HepG2 (cell line): ENCODE data around the gene ZNF814. TPM values are rescaled to one million over a fixed set of nuclear protein-coding genes. Genes with fewer than 3 reads are reported as not detected.

ENCODE experiments used
- ASH2L ChIP-seq: fragments of 300-600, 200-600 bp; sonication (generic); IDR thresholded peaks from 2 replicates; pipeline ENCODE4 v1.7.0; 2017; ENCODE audit warnings: low read depth, mild to moderate bottlenecking, moderate library complexity, mixed read lengths, low read length; ENCODE audit not compliant: insufficient read length
- CBX2 ChIP-seq, 2 experiments: fragments of 200-600 bp in 1 of 2; sonication (generic); formaldehyde crosslinking in 1 of 2; IDR thresholded peaks; 2 replicates each; pipeline versions ENCODE4 v1.7.0 to v1.8.1; 2018 to 2022; ENCODE audit warnings: low read depth in 2 of 2, low read length in 1 of 2, mild to moderate bottlenecking in 1 of 2, missing genetic modification reagents in 1 of 2
- FLYWCH1 ChIP-seq: sonication (generic); formaldehyde crosslinking; IDR thresholded peaks from 2 replicates; pipeline ENCODE4 v1.8.1; 2023; ENCODE audit warnings: mild to moderate bottlenecking, missing genetic modification reagents
- FOXJ3 ChIP-seq: sonication (generic); formaldehyde crosslinking; IDR thresholded peaks from 2 replicates; pipeline ENCODE4 v1.4.0; 2020; ENCODE audit warnings: missing genetic modification reagents, mild to moderate bottlenecking, borderline replicate concordance
- LRRFIP1 ChIP-seq: sonication (generic); formaldehyde crosslinking; conservative IDR thresholded peaks from 2 replicates; pipeline ENCODE4 v1.4.0; 2020; ENCODE audit warnings: missing genetic modification reagents
- MEIS1 ChIP-seq: sonication (generic); formaldehyde crosslinking; IDR thresholded peaks from 2 replicates; pipeline ENCODE4 v1.9.0; 2021; ENCODE audit warnings: mild to moderate bottlenecking, missing genetic modification reagents, moderate library complexity, borderline replicate concordance
- PAWR ChIP-seq: sonication (generic); formaldehyde crosslinking; IDR thresholded peaks from 2 replicates; pipeline ENCODE4 v1.4.0; 2020; ENCODE audit warnings: missing genetic modification reagents, mild to moderate bottlenecking, borderline replicate concordance
- SMARCC2 ChIP-seq: fragments of 450-650 bp; IDR thresholded peaks from 2 replicates; pipeline ENCODE4 v1.6.1; 2017; ENCODE audit warnings: antibody characterized with exemption, mild to moderate bottlenecking
- U2AF1 ChIP-seq: fragments of 200-400 bp; formaldehyde crosslinking; optimal IDR thresholded peaks from 2 replicates; pipeline ENCODE3; 2017; ENCODE audit warnings: mild to moderate bottlenecking, low read depth, low read length
- WIZ ChIP-seq: sonication (generic); formaldehyde crosslinking; IDR thresholded peaks from 2 replicates; pipeline ENCODE4 v1.5.1; 2020; ENCODE audit warnings: mild to moderate bottlenecking, missing genetic modification reagents
- YEATS4 ChIP-seq: sonication (generic); formaldehyde crosslinking; IDR thresholded peaks from 2 replicates; pipeline ENCODE4 v1.4.0; 2020; ENCODE audit warnings: missing genetic modification reagents, borderline replicate concordance
- ZNF331 ChIP-seq: sonication (generic); formaldehyde crosslinking; IDR thresholded peaks from 2 replicates; pipeline ENCODE4 v1.4.0; 2020; ENCODE audit warnings: missing genetic modification reagents
- ZNF451 ChIP-seq: sonication (generic); formaldehyde crosslinking; IDR thresholded peaks from 2 replicates; pipeline ENCODE4 v1.5.0; 2020; ENCODE audit warnings: mild to moderate bottlenecking, missing genetic modification reagents
- ZNF460 ChIP-seq: sonication (generic); formaldehyde crosslinking; IDR thresholded peaks from 2 replicates; pipeline ENCODE4 v1.5.1; 2020; ENCODE audit warnings: missing genetic modification reagents, mild to moderate bottlenecking, borderline replicate concordance
- ZSCAN21 ChIP-seq: sonication (generic); formaldehyde crosslinking; IDR thresholded peaks from 2 replicates; pipeline ENCODE4 v1.8.0; 2022; ENCODE audit warnings: mild to moderate bottlenecking, missing genetic modification reagents, moderate library complexity, borderline replicate concordance
- polyA plus RNA-seq, 8 experiments: library from polyadenylated mRNA; depleted of rRNA in 3 of 8; stranded (reverse) in 7 of 8; unstranded in 1 of 8; fragments of >200 nt; fragmentation: Illumina TruSeq in 4 of 8; extraction: Trizol in 4 of 8; gene quantifications; 2 replicates each; pipeline versions ENCODE4 v1.2.1 to v1.2.3, GENCODE V29; 2011 to 2016; ENCODE audit warnings: low read depth in 4 of 8, missing spikeins in 1 of 8, mixed read lengths in 1 of 8; ENCODE audit not compliant: insufficient read depth in 1 of 8
- total RNA-seq, 5 experiments: library from RNA; depleted of rRNA; stranded (reverse); fragments of >200 nt; fragmentation: Illumina TruSeq; extraction: Trizol; gene quantifications; 2 replicates each; pipeline ENCODE4 v1.2.3, GENCODE V29; 2016; ENCODE audit warnings: low read depth in 1 of 5
- TF ChIP-seq, protein P1 (sequence below): fragments of 450-650 bp; IDR thresholded peaks from 2 replicates; pipeline ENCODE4 v1.6.1; 2016
- TF ChIP-seq, protein P2 (sequence below): sonication (generic); formaldehyde crosslinking; IDR thresholded peaks from 2 replicates; pipeline ENCODE4 v1.5.0; 2020; ENCODE audit warnings: missing genetic modification reagents
- TF ChIP-seq, protein P3 (sequence below): sonication (generic); formaldehyde crosslinking; IDR thresholded peaks from 2 replicates; pipeline ENCODE4 v1.4.0; 2020; ENCODE audit warnings: missing genetic modification reagents, borderline replicate concordance
- TF ChIP-seq, protein P4 (sequence below): sonication (generic); formaldehyde crosslinking; IDR thresholded peaks from 2 replicates; pipeline ENCODE4 v1.4.0; 2020; ENCODE audit warnings: missing genetic modification reagents, mild to moderate bottlenecking, borderline replicate concordance

ZNF814 gene
- total and polyA plus RNA-seq, 2 of the 13 experiments (the other 11 are each of a cell fraction or from before 2014, with no cell fraction given): 2.5 to 3.4 TPM

DNA sequence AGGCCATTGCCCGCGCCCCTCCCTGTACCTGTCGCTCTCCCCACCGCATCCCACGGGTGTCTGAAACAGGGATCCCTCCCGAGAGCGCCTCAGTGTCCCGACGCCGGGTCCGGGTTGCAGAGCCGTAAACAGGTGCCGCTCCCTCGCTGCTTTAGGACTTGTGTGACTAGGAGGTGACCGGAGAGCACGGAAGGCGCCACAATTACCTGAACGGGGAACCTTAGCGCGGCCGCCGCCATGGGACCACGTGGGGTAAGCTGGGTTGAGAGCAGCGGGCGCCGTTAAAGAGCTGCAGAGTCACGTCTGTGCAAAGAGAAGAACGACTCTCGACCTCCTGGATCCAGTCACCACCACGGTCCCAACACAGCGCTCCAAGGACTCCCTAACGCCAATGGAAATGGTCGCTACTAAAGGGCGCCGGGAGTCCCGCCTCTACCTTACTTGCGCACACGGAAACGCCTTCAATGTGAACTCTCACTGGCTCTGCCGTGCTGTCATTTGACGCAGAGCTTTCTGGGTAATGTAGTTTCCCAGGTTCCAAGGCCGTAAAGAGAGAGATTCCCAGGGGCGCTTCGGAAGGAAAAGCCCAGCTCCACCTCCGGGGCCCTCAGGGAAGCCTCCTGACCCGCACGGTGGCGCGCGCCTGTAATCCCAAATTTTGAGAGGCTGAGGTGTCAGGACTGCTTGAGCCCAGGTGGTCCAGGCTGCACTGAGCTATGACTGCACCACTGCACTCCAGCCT, 74.2 kb downstream of the ZNF814 start, which contains the start of gene ZNF552 (continued):
- TF ChIP-seq SMARCC2 (no peak), CBX2 (IDR thresholded peaks at IDR 0.05; ENCODE audit: low read depth, low read length) (no peak), CBX2 (CRISPR knock-in tag; IDR thresholded peaks at IDR 0.05; ENCODE audit: low read depth) (no peak), YEATS4 (CRISPR knock-in tag) (peak; percentile 62; the same call in 1 of the 2 replicates), PAWR (CRISPR knock-in tag) (no peak), WIZ (CRISPR knock-in tag) (no peak), ZNF331 (peak; percentile 21; the same call in 1 of the 2 replicates), ZNF451 (CRISPR knock-in tag) (no peak), LRRFIP1 (CRISPR knock-in tag) (no peak), FOXJ3 (CRISPR knock-in tag) (no peak), MEIS1 (CRISPR knock-in tag) (no peak), ZNF460 (CRISPR knock-in tag) (peak; percentile 66; the same call in 1 of the 2 replicates), U2AF1 (no peak), FLYWCH1 (no peak), ASH2L (peak; percentile 43), ZSCAN21 (peak; percentile 29; the same call in 1 of the 2 replicates)
- TF ChIP-seq, protein P1, sequence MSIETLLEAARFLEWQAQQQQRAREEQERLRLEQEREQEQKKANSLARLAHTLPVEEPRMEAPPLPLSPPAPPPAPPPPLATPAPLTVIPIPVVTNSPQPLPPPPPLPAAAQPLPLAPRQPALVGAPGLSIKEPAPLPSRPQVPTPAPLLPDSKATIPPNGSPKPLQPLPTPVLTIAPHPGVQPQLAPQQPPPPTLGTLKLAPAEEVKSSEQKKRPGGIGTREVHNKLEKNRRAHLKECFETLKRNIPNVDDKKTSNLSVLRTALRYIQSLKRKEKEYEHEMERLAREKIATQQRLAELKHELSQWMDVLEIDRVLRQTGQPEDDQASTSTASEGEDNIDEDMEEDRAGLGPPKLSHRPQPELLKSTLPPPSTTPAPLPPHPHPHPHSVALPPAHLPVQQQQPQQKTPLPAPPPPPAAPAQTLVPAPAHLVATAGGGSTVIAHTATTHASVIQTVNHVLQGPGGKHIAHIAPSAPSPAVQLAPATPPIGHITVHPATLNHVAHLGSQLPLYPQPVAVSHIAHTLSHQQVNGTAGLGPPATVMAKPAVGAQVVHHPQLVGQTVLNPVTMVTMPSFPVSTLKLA: peak; percentile 15; the same call in 1 of the 2 replicates
- TF ChIP-seq, protein P2, sequence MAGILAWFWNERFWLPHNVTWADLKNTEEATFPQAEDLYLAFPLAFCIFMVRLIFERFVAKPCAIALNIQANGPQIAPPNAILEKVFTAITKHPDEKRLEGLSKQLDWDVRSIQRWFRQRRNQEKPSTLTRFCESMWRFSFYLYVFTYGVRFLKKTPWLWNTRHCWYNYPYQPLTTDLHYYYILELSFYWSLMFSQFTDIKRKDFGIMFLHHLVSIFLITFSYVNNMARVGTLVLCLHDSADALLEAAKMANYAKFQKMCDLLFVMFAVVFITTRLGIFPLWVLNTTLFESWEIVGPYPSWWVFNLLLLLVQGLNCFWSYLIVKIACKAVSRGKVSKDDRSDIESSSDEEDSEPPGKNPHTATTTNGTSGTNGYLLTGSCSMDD: no peak
- TF ChIP-seq, protein P3, sequence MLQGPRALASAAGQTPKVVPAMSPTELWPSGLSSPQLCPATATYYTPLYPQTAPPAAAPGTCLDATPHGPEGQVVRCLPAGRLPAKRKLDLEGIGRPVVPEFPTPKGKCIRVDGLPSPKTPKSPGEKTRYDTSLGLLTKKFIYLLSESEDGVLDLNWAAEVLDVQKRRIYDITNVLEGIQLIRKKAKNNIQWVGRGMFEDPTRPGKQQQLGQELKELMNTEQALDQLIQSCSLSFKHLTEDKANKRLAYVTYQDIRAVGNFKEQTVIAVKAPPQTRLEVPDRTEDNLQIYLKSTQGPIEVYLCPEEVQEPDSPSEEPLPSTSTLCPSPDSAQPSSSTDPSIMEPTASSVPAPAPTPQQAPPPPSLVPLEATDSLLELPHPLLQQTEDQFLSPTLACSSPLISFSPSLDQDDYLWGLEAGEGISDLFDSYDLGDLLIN (CRISPR knock-in tag): 0 out of 2 replicates have a peak, but pooled peaks have one; percentile 64
- TF ChIP-seq, protein P4, sequence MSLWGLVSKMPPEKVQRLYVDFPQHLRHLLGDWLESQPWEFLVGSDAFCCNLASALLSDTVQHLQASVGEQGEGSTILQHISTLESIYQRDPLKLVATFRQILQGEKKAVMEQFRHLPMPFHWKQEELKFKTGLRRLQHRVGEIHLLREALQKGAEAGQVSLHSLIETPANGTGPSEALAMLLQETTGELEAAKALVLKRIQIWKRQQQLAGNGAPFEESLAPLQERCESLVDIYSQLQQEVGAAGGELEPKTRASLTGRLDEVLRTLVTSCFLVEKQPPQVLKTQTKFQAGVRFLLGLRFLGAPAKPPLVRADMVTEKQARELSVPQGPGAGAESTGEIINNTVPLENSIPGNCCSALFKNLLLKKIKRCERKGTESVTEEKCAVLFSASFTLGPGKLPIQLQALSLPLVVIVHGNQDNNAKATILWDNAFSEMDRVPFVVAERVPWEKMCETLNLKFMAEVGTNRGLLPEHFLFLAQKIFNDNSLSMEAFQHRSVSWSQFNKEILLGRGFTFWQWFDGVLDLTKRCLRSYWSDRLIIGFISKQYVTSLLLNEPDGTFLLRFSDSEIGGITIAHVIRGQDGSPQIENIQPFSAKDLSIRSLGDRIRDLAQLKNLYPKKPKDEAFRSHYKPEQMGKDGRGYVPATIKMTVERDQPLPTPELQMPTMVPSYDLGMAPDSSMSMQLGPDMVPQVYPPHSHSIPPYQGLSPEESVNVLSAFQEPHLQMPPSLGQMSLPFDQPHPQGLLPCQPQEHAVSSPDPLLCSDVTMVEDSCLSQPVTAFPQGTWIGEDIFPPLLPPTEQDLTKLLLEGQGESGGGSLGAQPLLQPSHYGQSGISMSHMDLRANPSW: no peak; the same call in 1 of the 2 replicates
